HEK293 (cell line): ENCODE results near the gene TTLL11.

Source experiments
- CTCF ChIA-PET: fragments of 350-600 bp; formaldehyde crosslinking; extraction: SDS; loops from one replicate; lab custom pipeline; 2021; ENCODE audit warnings: antibody characterized with exemption; lab: Yijun Ruan, JAX
- POLR2A ChIA-PET: fragments of 300-600 bp; formaldehyde crosslinking; extraction: SDS; loops from one replicate; lab custom pipeline; 2020; ENCODE audit warnings: antibody characterized with exemption, inconsistent platforms; lab: Yijun Ruan, JAX
- H3K27ac ChIP-seq: fragments of 200-500 bp; sonication (Bioruptor generic); 2 replicates; pipeline ENCODE4 v1.5.1; 2014; ENCODE audit warnings: low read depth, low read length, control low read depth, inconsistent platforms; ENCODE audit errors: extremely low read depth
- H3K36me3 ChIP-seq, 2 experiments: fragments of 200-500 bp in 1 of 2; sonication (Bioruptor generic) in 1 of 2; 1 replicate in 1 of 2; 2 replicates in 1 of 2; pipeline ENCODE4 v1.5.1; 2014 to 2017; ENCODE audit warnings: inconsistent platforms in 2 of 2, low read length in 2 of 2; ENCODE audit not compliant: control insufficient read depth in 2 of 2, insufficient read depth in 1 of 2
- H3K4me1 ChIP-seq: fragments of 200-500 bp; sonication (Bioruptor generic); 2 replicates; pipeline ENCODE4 v1.5.1; 2014; ENCODE audit warnings: mild to moderate bottlenecking, low read length, inconsistent platforms; ENCODE audit not compliant: control insufficient read depth, insufficient read depth
- H3K4me3 ChIP-seq: 2 replicates; pipeline ENCODE4 v1.5.1; 2011; ENCODE audit warnings: low read depth, mild to moderate bottlenecking, control low read depth, low read length, moderate library complexity
- H3K9me3 ChIP-seq: fragments of 200-500 bp; sonication (Bioruptor generic); 2 replicates; pipeline ENCODE4 v1.5.1; 2014; ENCODE audit warnings: low read depth, low read length, inconsistent platforms; ENCODE audit not compliant: control insufficient read depth, insufficient read depth
- FEZF1 ChIP-seq: fragments of 450-650 bp; formaldehyde crosslinking; IDR thresholded peaks from 2 replicates; pipeline ENCODE4 v1.5.1; 2016; ENCODE audit warnings: missing biosample characterization, missing genetic modification characterization
- HOXC10 ChIP-seq: sonication (generic); formaldehyde crosslinking; IDR thresholded peaks from 2 replicates; pipeline ENCODE4 v1.8.1; 2023; ENCODE audit warnings: mild to moderate bottlenecking, missing genetic modification reagents
- MZF1 ChIP-seq: fragments of 450-650 bp; formaldehyde crosslinking; IDR thresholded peaks from 2 replicates; pipeline ENCODE4 v1.5.1; 2017; ENCODE audit warnings: missing biosample characterization, missing genetic modification characterization, borderline replicate concordance
- ZNF157 ChIP-seq: fragments of 450-650 bp; formaldehyde crosslinking; IDR thresholded peaks from 2 replicates; pipeline ENCODE4 v1.5.1; 2016; ENCODE audit warnings: missing biosample characterization, missing genetic modification characterization
- ZNF223 ChIP-seq: fragments of 450-650 bp; formaldehyde crosslinking; IDR thresholded peaks from 2 replicates; pipeline ENCODE4 v1.5.1; 2016; ENCODE audit warnings: missing biosample characterization, missing genetic modification characterization
- ZNF473 ChIP-seq: fragments of 450-650 bp; formaldehyde crosslinking; IDR thresholded peaks from 2 replicates; pipeline ENCODE4 v1.5.1; 2017; ENCODE audit warnings: missing biosample characterization, missing genetic modification characterization
- ZNF513 ChIP-seq: fragments of 450-650 bp; IDR thresholded peaks from 2 replicates; pipeline ENCODE4 v1.5.1; 2018; ENCODE audit warnings: missing biosample characterization, missing genetic modification characterization
- ZNF549 ChIP-seq: fragments of 450-650 bp; IDR thresholded peaks from 2 replicates; pipeline ENCODE4 v1.5.1; 2018; ENCODE audit warnings: missing biosample characterization, missing genetic modification characterization, mild to moderate bottlenecking, inconsistent platforms, moderate library complexity
- ZNF558 ChIP-seq: fragments of 450-650 bp; formaldehyde crosslinking; IDR thresholded peaks from 2 replicates; pipeline ENCODE4 v1.5.1; 2016; ENCODE audit warnings: missing biosample characterization, missing genetic modification characterization
- TF ChIP-seq, protein P1 (sequence below): fragments of 450-650 bp; formaldehyde crosslinking; IDR thresholded peaks from 2 replicates; pipeline ENCODE4 v1.5.0; 2017; ENCODE audit warnings: missing biosample characterization, missing genetic modification characterization, borderline replicate concordance
- TF ChIP-seq, protein P2 (sequence below): fragments of 450-650 bp; formaldehyde crosslinking; IDR thresholded peaks from 2 replicates; pipeline ENCODE4 v1.5.1; 2017; ENCODE audit warnings: missing biosample characterization, missing genetic modification characterization
- TF ChIP-seq, protein P3 (sequence below): fragments of 450-650 bp; formaldehyde crosslinking; IDR thresholded peaks from 2 replicates; pipeline ENCODE4 v1.5.1; 2017; ENCODE audit warnings: missing biosample characterization, missing genetic modification characterization
- TF ChIP-seq, protein P4 (sequence below): fragments of 450-650 bp; formaldehyde crosslinking; IDR thresholded peaks from 2 replicates; pipeline ENCODE4 v1.5.1; 2016; ENCODE audit warnings: missing biosample characterization, missing genetic modification characterization
- TF ChIP-seq, protein P5 (sequence below): fragments of 450-650 bp; formaldehyde crosslinking; IDR thresholded peaks from 2 replicates; pipeline ENCODE4 v1.5.1; 2016; ENCODE audit warnings: missing biosample characterization, missing genetic modification characterization

TTLL11 gene

GRCh38 chr9:122085260-122085659, 7.8 kb downstream of the TTLL11 start:
- ChIA-PET CTCF (interaction anchor here (1.1 to 7.2 kb wide), 2 partner anchors 9 to 13 kb away, joined by 3 to 48 read pairs; no protein-coding TSS in a partner anchor), POLR2A (no interaction called here)
- Histone ChIP-seq H3K4me3 (no peak overlapping the region), H3K9me3 (no peaks in the 10 kb centered on the region), H3K36me3 (no peaks in the 10 kb centered on the region), H3K4me1 (no peaks in the 10 kb centered on the region), H3K27ac (no peak overlapping the region)
- TF ChIP-seq, protein P1, sequence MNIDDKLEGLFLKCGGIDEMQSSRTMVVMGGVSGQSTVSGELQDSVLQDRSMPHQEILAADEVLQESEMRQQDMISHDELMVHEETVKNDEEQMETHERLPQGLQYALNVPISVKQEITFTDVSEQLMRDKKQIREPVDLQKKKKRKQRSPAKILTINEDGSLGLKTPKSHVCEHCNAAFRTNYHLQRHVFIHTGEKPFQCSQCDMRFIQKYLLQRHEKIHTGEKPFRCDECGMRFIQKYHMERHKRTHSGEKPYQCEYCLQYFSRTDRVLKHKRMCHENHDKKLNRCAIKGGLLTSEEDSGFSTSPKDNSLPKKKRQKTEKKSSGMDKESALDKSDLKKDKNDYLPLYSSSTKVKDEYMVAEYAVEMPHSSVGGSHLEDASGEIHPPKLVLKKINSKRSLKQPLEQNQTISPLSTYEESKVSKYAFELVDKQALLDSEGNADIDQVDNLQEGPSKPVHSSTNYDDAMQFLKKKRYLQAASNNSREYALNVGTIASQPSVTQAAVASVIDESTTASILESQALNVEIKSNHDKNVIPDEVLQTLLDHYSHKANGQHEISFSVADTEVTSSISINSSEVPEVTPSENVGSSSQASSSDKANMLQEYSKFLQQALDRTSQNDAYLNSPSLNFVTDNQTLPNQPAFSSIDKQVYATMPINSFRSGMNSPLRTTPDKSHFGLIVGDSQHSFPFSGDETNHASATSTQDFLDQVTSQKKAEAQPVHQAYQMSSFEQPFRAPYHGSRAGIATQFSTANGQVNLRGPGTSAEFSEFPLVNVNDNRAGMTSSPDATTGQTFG (tag by site-specific recombination), result no peak
- TF ChIP-seq ZNF513 (no peak), ZNF473 (tag by site-specific recombination) (no peak), ZNF157 (tag by site-specific recombination) (no peak), ZNF558 (no peak), FEZF1 (tag by site-specific recombination) (no peak), ZNF223 (tag by site-specific recombination) (no peak), MZF1 (tag by site-specific recombination) (no peak), HOXC10 (CRISPR knock-in tag) (no peak), ZNF549 (no peak)
- TF ChIP-seq, protein P2, sequence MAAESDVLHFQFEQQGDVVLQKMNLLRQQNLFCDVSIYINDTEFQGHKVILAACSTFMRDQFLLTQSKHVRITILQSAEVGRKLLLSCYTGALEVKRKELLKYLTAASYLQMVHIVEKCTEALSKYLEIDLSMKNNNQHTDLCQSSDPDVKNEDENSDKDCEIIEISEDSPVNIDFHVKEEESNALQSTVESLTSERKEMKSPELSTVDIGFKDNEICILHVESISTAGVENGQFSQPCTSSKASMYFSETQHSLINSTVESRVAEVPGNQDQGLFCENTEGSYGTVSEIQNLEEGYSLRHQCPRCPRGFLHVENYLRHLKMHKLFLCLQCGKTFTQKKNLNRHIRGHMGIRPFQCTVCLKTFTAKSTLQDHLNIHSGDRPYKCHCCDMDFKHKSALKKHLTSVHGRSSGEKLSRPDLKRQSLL (tag by site-specific recombination), result no peak
- TF ChIP-seq, protein P3, sequence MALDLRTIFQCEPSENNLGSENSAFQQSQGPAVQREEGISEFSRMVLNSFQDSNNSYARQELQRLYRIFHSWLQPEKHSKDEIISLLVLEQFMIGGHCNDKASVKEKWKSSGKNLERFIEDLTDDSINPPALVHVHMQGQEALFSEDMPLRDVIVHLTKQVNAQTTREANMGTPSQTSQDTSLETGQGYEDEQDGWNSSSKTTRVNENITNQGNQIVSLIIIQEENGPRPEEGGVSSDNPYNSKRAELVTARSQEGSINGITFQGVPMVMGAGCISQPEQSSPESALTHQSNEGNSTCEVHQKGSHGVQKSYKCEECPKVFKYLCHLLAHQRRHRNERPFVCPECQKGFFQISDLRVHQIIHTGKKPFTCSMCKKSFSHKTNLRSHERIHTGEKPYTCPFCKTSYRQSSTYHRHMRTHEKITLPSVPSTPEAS (tag by site-specific recombination), result no peak
- TF ChIP-seq, protein P4, sequence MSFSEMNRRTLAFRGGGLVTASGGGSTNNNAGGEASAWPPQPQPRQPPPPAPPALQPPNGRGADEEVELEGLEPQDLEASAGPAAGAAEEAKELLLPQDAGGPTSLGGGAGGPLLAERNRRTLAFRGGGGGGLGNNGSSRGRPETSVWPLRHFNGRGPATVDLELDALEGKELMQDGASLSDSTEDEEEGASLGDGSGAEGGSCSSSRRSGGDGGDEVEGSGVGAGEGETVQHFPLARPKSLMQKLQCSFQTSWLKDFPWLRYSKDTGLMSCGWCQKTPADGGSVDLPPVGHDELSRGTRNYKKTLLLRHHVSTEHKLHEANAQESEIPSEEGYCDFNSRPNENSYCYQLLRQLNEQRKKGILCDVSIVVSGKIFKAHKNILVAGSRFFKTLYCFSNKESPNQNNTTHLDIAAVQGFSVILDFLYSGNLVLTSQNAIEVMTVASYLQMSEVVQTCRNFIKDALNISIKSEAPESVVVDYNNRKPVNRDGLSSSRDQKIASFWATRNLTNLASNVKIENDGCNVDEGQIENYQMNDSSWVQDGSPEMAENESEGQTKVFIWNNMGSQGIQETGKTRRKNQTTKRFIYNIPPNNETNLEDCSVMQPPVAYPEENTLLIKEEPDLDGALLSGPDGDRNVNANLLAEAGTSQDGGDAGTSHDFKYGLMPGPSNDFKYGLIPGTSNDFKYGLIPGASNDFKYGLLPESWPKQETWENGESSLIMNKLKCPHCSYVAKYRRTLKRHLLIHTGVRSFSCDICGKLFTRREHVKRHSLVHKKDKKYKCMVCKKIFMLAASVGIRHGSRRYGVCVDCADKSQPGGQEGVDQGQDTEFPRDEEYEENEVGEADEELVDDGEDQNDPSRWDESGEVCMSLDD (tag by site-specific recombination), result no peak
- TF ChIP-seq, protein P5, sequence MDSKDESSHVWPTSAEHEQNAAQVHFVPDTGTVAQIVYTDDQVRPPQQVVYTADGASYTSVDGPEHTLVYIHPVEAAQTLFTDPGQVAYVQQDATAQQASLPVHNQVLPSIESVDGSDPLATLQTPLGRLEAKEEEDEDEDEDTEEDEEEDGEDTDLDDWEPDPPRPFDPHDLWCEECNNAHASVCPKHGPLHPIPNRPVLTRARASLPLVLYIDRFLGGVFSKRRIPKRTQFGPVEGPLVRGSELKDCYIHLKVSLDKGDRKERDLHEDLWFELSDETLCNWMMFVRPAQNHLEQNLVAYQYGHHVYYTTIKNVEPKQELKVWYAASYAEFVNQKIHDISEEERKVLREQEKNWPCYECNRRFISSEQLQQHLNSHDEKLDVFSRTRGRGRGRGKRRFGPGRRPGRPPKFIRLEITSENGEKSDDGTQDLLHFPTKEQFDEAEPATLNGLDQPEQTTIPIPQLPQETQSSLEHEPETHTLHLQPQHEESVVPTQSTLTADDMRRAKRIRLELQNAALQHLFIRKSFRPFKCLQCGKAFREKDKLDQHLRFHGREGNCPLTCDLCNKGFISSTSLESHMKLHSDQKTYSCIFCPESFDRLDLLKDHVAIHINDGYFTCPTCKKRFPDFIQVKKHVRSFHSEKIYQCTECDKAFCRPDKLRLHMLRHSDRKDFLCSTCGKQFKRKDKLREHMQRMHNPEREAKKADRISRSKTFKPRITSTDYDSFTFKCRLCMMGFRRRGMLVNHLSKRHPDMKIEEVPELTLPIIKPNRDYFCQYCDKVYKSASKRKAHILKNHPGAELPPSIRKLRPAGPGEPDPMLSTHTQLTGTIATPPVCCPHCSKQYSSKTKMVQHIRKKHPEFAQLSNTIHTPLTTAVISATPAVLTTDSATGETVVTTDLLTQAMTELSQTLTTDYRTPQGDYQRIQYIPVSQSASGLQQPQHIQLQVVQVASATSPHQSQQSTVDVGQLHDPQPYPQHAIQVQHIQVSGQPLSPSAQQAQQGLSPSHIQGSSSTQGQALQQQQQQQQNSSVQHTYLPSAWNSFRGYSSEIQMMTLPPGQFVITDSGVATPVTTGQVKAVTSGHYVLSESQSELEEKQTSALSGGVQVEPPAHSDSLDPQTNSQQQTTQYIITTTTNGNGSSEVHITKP (tag by site-specific recombination), result no peak
